ENCODE results near the gene CDH1.

DNA sequence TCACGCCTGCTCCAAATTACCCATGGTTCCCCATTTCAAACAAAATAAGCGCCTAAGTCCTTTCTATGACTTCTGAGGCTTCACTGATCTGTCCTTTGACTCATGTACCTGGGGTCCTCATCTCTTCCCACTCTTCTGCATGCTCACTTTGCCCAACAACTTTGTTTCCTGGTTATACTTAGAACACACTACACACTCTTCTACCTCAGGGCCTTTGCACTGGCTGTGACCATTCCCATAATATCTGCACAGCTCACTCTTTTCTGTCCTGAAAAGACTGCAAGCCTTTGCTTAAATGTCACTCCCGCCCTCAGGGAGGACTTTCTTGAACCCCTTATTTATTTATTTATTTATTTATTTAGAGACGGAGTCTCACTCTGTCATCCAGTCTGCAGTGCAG lies 14.1 kb downstream of the CDH1 start:
- TF ChIP-seq, protein P1, sequence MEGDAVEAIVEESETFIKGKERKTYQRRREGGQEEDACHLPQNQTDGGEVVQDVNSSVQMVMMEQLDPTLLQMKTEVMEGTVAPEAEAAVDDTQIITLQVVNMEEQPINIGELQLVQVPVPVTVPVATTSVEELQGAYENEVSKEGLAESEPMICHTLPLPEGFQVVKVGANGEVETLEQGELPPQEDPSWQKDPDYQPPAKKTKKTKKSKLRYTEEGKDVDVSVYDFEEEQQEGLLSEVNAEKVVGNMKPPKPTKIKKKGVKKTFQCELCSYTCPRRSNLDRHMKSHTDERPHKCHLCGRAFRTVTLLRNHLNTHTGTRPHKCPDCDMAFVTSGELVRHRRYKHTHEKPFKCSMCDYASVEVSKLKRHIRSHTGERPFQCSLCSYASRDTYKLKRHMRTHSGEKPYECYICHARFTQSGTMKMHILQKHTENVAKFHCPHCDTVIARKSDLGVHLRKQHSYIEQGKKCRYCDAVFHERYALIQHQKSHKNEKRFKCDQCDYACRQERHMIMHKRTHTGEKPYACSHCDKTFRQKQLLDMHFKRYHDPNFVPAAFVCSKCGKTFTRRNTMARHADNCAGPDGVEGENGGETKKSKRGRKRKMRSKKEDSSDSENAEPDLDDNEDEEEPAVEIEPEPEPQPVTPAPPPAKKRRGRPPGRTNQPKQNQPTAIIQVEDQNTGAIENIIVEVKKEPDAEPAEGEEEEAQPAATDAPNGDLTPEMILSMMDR (IDR thresholded peaks at IDR 0.05): no peak
- TF ChIP-seq POLR2AphosphoS5 (IDR thresholded peaks at IDR 0.05): no peak
- TF ChIP-seq POLR2A (IDR thresholded peaks at IDR 0.05): no peak
